Fibroblast of skin of left biceps (primary cell): ENCODE results near the gene PTPRE.

Experiments
- DNase-seq, 2 experiments: peaks; one replicate each; pipeline ENCODE4 v3.0.0-alpha.2; 2013; ENCODE audit warnings: low read depth in 2 of 2

Gene PTPRE

GRCh38 chr10:127952918-127953317 lies 46.0 kb downstream of the PTPRE start:
- no peak for DNase-seq

- no peak for DNase-seq
These were observed 47.0 kb downstream of the PTPRE start for GRCh38 chr10:127953876-127954275.

- no peak for DNase-seq
These were observed 52.5 kb downstream of the PTPRE start for GRCh38 chr10:127959428-127959827.

- no peak for DNase-seq
These were observed 54.2 kb downstream of the PTPRE start for GRCh38 chr10:127961071-127961470.

- no peak for DNase-seq
These were observed 55.3 kb downstream of the PTPRE start for GRCh38 chr10:127962205-127962604.

GRCh38 chr10:127963136-127963535 lies 56.2 kb downstream of the PTPRE start:
- no peak for DNase-seq

- no peak for DNase-seq
These were observed 57.7 kb downstream of the PTPRE start for GRCh38 chr10:127964621-127965020.

GRCh38 chr10:127966875-127967274 lies 60.0 kb downstream of the PTPRE start:
- no peak for DNase-seq

- no peak for DNase-seq
These were observed 61.1 kb downstream of the PTPRE start for GRCh38 chr10:127968027-127968441.

GRCh38 chr10:127968659-127969058 lies 61.8 kb downstream of the PTPRE start:
- no peak for DNase-seq

GRCh38 chr10:127971101-127971946 lies 64.4 kb downstream of the PTPRE start:
- no peak for DNase-seq

- no peak for DNase-seq
These were observed 65.2 kb downstream of the PTPRE start for GRCh38 chr10:127971963-127972615.

- DNase-seq = no peak
These were observed 66.0 kb downstream of the PTPRE start for GRCh38 chr10:127972751-127973357.

- no peak for DNase-seq
These were observed 66.9 kb downstream of the PTPRE start for GRCh38 chr10:127973791-127974311.

GRCh38 chr10:127974911-127975310 lies 68.0 kb downstream of the PTPRE start:
- DNase-seq = no peak

- no peak for DNase-seq
These were observed 69.4 kb downstream of the PTPRE start for GRCh38 chr10:127976286-127976685.

GRCh38 chr10:127976701-127977356 lies 69.9 kb downstream of the PTPRE start:
- no peak for DNase-seq

- DNase-seq = no peak
These were observed 70.6 kb downstream of the PTPRE start for GRCh38 chr10:127977357-127978009.

- no peak for DNase-seq
These were observed 71.6 kb downstream of the PTPRE start for GRCh38 chr10:127978481-127978880.

GRCh38 chr10:127979045-127979444 lies 72.1 kb downstream of the PTPRE start:
- no peak for DNase-seq

GRCh38 chr10:127979566-127979965 lies 72.7 kb downstream of the PTPRE start:
- DNase-seq = no peak
